HUES48 (cell line): ENCODE results near the gene LRRC14B.

Experiments
- H3K27ac ChIP-seq: one replicate; pipeline ENCODE4 v1.7.0; 2013; ENCODE audit warnings: low read depth, low read length, inconsistent platforms
- H3K27me3 ChIP-seq: 2 replicates; pipeline ENCODE4 v1.6.1; 2013; ENCODE audit warnings: mild to moderate bottlenecking, low read length; ENCODE audit not compliant: control insufficient read depth, insufficient read depth
- H3K36me3 ChIP-seq: 2 replicates; pipeline ENCODE4 v1.6.1; 2013; ENCODE audit warnings: low read length; ENCODE audit not compliant: control insufficient read depth, insufficient read depth
- H3K4me1 ChIP-seq: 2 replicates; pipeline ENCODE4 v1.6.1; 2013; ENCODE audit warnings: mild to moderate bottlenecking, low read length; ENCODE audit not compliant: control insufficient read depth, insufficient read depth
- H3K4me3 ChIP-seq: 2 replicates; pipeline ENCODE4 v1.5.1; 2013; ENCODE audit warnings: mild to moderate bottlenecking, low read depth, low read length
- H3K9ac ChIP-seq: 2 replicates; pipeline ENCODE4 v1.6.1; 2013; ENCODE audit warnings: mild to moderate bottlenecking, low read depth, low read length, moderate library complexity
- H3K9me3 ChIP-seq: 2 replicates; pipeline ENCODE4 v1.6.1; 2013; ENCODE audit warnings: low read length; ENCODE audit not compliant: control insufficient read depth, insufficient read depth

Gene LRRC14B

DNA sequence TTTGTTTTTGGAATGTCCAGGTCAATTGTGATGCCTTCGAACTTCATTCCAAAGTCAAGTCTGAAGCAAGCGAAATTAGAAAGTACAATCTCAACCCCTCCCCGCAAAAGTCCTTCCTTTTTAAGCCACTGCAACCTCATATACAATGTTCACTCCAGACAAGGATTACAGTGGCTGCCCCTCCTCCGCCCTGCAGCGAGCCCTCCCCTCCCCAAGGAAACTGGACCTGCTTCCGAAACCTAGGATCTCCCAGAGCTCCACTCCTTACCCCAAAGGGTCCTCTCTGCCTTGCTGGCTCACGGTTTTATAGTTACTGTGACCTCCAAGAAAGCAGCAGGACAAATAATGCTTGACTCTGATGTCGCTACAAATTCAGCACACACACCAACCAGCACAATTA is 10.4 kb downstream of the LRRC14B start:
- Histone ChIP-seq H3K9ac (no peak overlapping the region), H3K36me3 (peaks cover 22% of the 10 kb centered on the region), H3K27ac (no peak overlapping the region), H3K4me1 (no peaks in the 10 kb centered on the region), H3K9me3 (no peaks in the 10 kb centered on the region), H3K4me3 (no peak overlapping the region), H3K27me3 (no peaks in the 10 kb centered on the region)

DNA sequence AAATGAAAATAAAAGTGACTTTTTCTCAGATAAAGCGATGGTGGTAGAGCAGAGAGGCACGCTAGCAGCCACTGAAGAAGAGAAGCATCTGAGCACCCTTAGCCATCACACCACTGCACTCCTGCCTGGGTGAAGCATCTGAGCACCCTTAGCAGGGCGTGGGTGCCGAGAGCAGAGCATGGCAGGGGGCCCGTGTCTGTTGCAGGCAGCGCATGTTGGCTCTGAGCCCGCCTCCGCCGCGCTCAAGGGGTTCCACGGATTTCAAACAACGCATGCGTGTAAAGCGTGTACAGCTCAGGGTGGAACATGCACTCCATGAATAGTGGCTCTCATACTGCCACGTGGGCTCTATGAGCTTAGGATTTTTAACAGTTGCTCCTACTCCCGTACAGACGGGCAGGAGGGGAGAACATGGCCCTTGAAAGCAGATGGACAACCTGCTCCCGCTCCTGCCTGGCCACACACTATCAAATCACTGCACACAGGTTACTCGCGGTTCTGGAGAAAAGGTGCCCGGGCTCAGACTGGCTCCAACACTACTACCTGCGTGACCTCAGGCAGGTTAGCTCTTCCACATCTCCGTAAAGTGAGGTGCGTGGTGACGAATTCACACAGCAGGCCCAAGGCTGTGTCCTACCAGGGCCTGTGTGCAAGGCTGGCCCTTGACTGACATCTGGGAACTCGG is 12.1 kb downstream of the LRRC14B start:
- no peaks in the 10 kb centered on the region for H3K9me3 ChIP-seq
- no peaks in the 10 kb centered on the region for H3K27me3 ChIP-seq
- no peaks in the 10 kb centered on the region for H3K4me1 ChIP-seq
- peaks cover 22% of the 10 kb centered on the region for H3K36me3 ChIP-seq
- no peak overlapping the region for H3K27ac ChIP-seq
- no peak overlapping the region for H3K9ac ChIP-seq
- H3K4me3 ChIP-seq = no peak overlapping the region

DNA sequence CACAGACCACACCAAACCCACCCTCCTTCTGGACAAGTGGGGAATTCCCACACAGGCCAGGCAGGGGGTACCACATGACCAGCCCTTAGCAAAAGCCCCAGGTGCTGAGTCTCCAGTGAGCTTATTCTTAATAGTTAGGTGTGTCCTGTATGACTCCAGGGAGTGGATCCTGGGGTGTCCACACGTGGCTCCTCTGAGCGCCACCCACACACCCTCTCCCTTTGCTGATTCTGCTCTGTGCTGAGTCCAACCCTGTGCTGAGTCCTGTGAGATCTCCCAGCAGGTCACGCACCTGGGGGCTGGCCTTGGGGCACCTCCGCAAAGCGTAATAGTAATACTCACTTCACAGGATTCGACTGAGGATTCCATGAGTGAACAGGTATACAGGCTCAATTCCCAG is 12.7 kb downstream of the LRRC14B start:
- peaks cover 22% of the 10 kb centered on the region for H3K36me3 ChIP-seq
- no peak overlapping the region for H3K27ac ChIP-seq
- H3K27me3 ChIP-seq = no peaks in the 10 kb centered on the region
- H3K9ac ChIP-seq = no peak overlapping the region
- no peaks in the 10 kb centered on the region for H3K4me1 ChIP-seq
- no peaks in the 10 kb centered on the region for H3K9me3 ChIP-seq
- H3K4me3 ChIP-seq = no peak overlapping the region

DNA sequence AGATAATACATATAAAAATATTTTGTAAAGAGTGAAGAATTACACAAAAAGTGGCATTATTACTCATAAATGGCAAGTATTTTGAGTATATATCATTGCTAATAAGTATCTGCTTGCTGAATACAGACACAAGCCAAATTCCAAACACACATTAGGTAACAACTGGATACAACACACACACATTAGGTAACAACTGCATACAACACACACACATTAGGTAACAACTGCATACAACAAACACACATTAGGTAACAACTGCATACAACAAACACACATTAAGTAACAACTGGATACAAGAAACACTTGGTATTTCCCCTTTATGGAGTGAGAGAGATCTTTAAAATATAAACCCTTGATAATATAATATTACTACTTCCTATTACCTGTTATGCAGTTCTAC is 13.2 kb downstream of the LRRC14B start:
- no peak overlapping the region for H3K9ac ChIP-seq
- H3K9me3 ChIP-seq = no peaks in the 10 kb centered on the region
- H3K4me3 ChIP-seq = no peak overlapping the region
- H3K27ac ChIP-seq = no peak overlapping the region
- no peaks in the 10 kb centered on the region for H3K27me3 ChIP-seq
- no peaks in the 10 kb centered on the region for H3K4me1 ChIP-seq
- H3K36me3 ChIP-seq = peaks cover 22% of the 10 kb centered on the region

DNA sequence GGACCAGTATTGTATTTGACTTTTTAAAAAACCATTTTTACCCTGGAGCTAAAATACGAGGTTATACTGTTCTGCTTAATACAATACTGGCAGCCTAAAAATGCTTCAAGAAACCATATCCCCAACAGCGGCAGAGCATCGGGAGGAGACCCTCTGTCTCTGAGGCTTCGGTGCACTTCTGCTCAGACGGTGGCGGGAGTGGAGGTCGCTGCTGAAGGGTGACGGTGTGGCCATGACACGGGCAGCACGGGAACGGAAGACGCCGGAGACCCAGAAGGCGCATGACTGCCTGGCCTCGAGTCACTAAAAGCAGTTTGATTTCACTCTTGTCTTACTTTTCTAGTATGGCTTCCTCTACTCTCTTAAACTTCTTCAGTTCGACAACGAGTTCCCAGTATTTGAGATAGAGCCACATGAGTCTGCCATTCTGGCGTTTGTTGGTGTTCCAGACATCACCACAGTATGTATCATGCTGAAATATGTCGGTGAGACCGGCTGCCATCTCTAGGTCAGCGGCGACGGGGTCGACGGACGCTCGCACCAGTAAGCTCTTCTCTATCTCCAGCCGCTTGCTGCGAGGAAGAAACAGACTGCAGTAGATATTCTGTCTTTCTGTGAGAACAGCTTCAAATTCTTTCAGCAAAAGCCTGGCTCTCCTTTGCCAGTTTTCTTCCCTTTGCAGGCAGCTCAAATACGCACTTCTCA is 13.8 kb downstream of the LRRC14B start:
- Histone ChIP-seq H3K27ac (no peak overlapping the region), H3K4me1 (no peaks in the 10 kb centered on the region), H3K36me3 (peaks cover 22% of the 10 kb centered on the region), H3K9me3 (no peaks in the 10 kb centered on the region), H3K27me3 (no peaks in the 10 kb centered on the region), H3K9ac (no peak overlapping the region), H3K4me3 (no peak overlapping the region)

DNA sequence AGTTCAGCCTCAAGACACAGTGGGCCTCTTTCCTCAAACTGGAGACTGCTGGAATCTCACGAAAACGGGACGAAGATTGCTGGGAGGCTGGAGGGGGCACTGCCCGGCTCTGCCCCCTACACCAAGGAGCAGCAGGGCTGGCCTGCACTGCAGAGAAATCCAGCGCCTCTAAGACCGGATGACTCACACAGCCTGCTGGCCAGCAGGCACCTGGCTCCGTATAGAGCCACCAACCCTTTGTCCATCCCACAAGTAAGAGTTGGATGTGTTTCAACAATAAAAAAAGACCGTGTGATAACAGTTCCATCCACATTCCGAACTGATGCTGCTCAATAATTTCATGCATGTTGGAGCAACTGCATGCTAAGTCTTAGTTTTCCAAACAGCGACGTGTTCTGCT is 15.1 kb downstream of the LRRC14B start:
- Histone ChIP-seq H3K9me3 (no peaks in the 10 kb centered on the region), H3K27ac (no peak overlapping the region), H3K27me3 (no peaks in the 10 kb centered on the region), H3K4me1 (no peaks in the 10 kb centered on the region), H3K4me3 (no peak overlapping the region), H3K36me3 (peaks cover 22% of the 10 kb centered on the region), H3K9ac (0 out of 2 replicates have a peak overlapping the region, but pooled peaks have one; percentile 16)

DNA sequence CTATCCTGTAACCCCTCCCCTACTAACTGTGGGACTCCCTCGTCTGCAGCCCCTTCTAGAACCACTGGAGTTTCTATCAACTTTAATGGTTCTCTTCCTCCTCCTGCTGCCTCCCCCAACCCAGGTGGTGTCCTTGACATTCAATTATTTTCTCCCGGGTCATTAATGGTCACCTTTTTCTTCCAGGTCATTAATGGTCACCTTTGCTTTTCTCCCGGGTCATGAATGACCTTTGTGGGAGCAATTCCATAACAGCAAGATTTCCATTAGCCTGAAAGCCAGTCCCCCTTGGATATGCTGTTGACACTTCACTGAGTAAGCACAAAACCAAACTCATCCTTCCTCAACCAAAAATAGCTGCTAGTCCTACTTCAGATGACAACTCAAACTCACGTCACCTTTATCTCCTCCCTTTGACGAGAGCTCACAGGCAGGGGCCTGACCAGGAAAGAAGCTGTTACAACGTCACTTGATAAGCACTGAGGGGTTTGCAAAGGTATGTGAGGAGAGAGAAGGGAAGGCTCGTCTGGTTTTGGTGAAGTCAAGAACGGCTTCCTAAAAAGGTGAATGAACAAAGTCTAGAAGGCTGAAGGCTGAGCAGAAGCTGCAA is 15.7 kb downstream of the LRRC14B start:
- H3K36me3 ChIP-seq = peaks cover 22% of the 10 kb centered on the region
- no peaks in the 10 kb centered on the region for H3K27me3 ChIP-seq
- H3K27ac ChIP-seq = no peak overlapping the region
- H3K9me3 ChIP-seq = no peaks in the 10 kb centered on the region
- no peaks in the 10 kb centered on the region for H3K4me1 ChIP-seq
- no peak overlapping the region for H3K4me3 ChIP-seq
- H3K9ac ChIP-seq = no peak overlapping the region

DNA sequence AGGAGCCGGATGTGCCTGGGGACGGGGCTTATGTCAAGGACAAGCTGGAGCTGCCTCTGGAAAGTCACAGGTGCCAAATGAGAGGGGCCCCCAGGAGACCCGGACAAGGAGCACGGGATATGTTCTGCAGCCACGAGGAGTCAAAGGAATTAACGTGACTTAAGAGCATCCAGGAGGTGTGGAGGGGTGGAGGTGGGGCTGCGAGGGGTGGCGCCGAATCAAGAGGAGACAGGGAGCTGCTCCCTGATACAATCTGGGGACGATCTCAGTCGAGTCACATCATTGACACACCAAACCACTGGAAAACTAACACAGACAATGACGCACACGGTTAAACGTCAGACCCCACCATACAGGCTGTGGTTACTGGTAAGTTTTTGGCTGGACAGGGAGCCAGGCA is 16.3 kb downstream of the LRRC14B start:
- Histone ChIP-seq H3K9ac (no peak overlapping the region), H3K9me3 (no peaks in the 10 kb centered on the region), H3K27ac (no peak overlapping the region), H3K36me3 (peaks cover 22% of the 10 kb centered on the region), H3K27me3 (no peaks in the 10 kb centered on the region), H3K4me3 (no peak overlapping the region), H3K4me1 (no peaks in the 10 kb centered on the region)

DNA sequence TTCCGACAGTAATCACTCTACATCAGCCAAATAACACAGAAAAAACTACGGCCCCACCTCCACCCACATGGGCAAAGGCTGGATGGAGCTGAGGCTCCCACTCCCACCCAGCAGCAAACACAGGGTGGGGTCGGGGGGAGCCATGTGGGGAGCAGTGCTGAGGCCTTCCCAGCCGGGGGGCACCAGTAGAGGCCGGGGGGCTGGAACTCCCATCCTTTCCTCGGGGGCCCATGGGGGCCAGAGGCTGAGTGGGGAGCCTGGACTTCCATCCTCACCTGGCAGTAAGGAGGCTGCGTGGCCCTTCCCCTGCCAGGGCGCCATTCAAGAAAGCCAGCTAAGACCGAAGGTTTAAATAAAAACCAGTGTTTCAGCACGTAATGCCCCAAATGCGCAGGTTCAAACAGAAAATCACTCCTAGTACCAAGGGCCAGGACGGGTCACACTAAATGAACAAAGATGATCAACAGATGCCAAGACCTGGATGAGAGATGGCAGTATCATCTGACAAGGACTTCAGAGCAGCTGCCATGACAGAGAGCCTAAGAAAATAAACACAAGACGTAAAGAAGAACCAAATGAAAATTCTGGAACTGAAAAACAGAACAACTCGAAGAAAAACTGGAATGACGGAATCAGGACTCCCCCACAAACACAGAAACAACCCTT is 17.3 kb downstream of the LRRC14B start:
- Histone ChIP-seq H3K9ac (no peak overlapping the region), H3K36me3 (peaks cover 23% of the 10 kb centered on the region), H3K27me3 (no peaks in the 10 kb centered on the region), H3K9me3 (no peaks in the 10 kb centered on the region), H3K4me3 (no peak overlapping the region), H3K27ac (no peak overlapping the region), H3K4me1 (no peaks in the 10 kb centered on the region)

DNA sequence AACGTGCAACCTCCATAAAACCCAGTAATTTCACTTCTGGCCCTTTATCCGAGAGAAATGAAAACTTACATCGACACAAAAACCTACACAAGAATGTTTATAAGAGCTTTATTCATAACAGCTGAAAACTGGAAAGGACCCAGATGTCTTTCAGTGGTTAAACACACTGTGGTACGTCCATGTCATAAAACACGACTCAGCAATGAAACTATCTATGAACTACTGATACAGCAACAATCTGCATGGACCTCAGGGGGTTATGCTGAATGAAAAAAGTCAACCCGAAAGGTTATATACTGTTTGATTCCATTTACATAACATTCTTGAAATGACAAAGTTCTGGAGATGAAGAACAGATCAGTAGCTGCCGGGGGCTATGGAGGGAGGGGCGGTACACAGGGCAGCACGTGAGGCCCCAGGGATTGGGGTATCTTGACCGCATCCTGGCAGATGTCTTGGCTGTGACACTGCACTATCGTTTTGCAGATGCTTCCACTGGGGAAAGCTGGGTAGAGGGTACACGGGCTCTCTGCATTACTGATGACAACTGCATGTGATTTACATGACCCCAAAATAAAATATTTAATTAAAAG is 22.6 kb downstream of the LRRC14B start:
- no peak overlapping the region for H3K27ac ChIP-seq
- H3K9me3 ChIP-seq = no peaks in the 10 kb centered on the region
- H3K9ac ChIP-seq = no peak overlapping the region
- H3K27me3 ChIP-seq = no peaks in the 10 kb centered on the region
- peaks cover 8% of the 10 kb centered on the region for H3K36me3 ChIP-seq
- H3K4me1 ChIP-seq = peaks cover 4% of the 10 kb centered on the region; the same call in 1 of the 2 replicates
- H3K4me3 ChIP-seq = no peak overlapping the region
